ENCODE results near the gene ROPN1L. TPM values are rescaled to one million over a fixed set of nuclear protein-coding genes. Genes with fewer than 3 reads are reported as not detected.

Gene ROPN1L
- total and polyA plus RNA-seq, 10 of the 15 experiments (the other 5 are each of a cell fraction or from before 2014, with no cell fraction given), result 0.07 to 0.38 (median 0.22) TPM; not detected in 6

DNA sequence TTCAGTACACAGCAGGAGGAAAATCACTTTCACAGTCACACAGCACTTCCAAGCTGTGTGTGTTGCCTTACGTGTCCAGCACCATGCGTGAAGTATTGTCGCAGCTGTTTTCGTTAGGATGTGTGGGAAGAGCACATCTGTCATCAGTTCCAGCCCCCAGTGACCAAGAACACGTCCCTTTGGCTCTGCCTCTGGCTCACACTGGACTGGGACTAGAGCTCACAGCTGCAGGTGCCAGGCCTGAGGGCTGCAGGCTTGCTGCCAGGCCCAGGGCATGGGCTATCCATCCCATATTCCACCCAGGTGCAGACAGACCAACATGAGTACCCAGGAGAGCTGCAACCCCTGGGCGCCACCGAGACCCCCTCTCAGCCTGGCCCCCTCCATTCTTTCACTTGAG is 61.6 kb downstream of the ROPN1L start:
- H3K79me2 ChIP-seq (ENCODE audit: control insufficient read depth, insufficient read depth, low read length), result no peaks in the 10 kb centered on the region
- H3K27ac ChIP-seq (ENCODE audit: control insufficient read depth, insufficient read depth), result no peak overlapping the region
- peaks cover 5% of the 10 kb centered on the region for H3K4me1 ChIP-seq (ENCODE audit: control insufficient read depth, insufficient read depth, low read length)
- H3K27me3 ChIP-seq (replicated peaks in 1 of 2; ENCODE audit: control insufficient read depth in 2 of 2, insufficient read depth in 2 of 2, low read length in 1 of 2), result no peaks in the 10 kb centered on the region
- no peak overlapping the region for H2AFZ ChIP-seq (ENCODE audit: control insufficient read depth, low read depth, low read length)
- ChIA-PET CTCF (interaction anchor here (0.5 to 1.6 kb wide), 3 partner anchors 12 to 124 kb away, joined by 3 to 5 read pairs (median 4); no protein-coding TSS in a partner anchor), RAD21 (ENCODE audit: unreplicated experiment) (no interaction called here), POLR2A (no interaction called here), SMC1A (ENCODE audit: uncharacterized antibody, unreplicated experiment) (interaction anchor here (0.8 kb wide), 1 partner anchor 54 kb away, joined by 3 read pairs; no protein-coding TSS in a partner anchor)
- no peak overlapping the region for H3K4me3 ChIP-seq
- no peak overlapping the region for H3K9ac ChIP-seq (ENCODE audit: control insufficient read depth, insufficient read depth, low read length)
- no TSS peak for BruUV-seq (replicated peaks)
- ATAC-seq (no peak), FAIRE-seq (no peak), DNase-seq (ENCODE audit: low read depth, low spot score) (no peak)
- H3K36me3 ChIP-seq (ENCODE audit: control insufficient read depth in 2 of 2, insufficient read depth in 2 of 2, low read length in 1 of 2), result no peaks in the 10 kb centered on the region
- no peaks in the 10 kb centered on the region for H3K9me3 ChIP-seq (replicated peaks; ENCODE audit: control insufficient read depth, insufficient read depth, low read length)
- no peak overlapping the region for H3K4me2 ChIP-seq (ENCODE audit: control insufficient read depth, insufficient read depth)
- no peaks in the 10 kb centered on the region for H4K20me1 ChIP-seq (ENCODE audit: control insufficient read depth, insufficient read depth)
- 82% methylated on average over 7 of the region's 7 CpGs for WGBS (ENCODE audit: insufficient coverage, insufficient replicate concordance, low lambda C conversion rate, missing lambda C conversion rate)
- in situ Hi-C loops (cut with MboI), result no loop called here
- intact Hi-C loops (cut with micrococcal nuclease; ENCODE audit: unreplicated experiment), result no loop called here
- no peak for TF ChIP-seq SP1 (IDR thresholded peaks at IDR 0.05; ENCODE audit: low read depth, low read length)
- TF ChIP-seq EGR1 (IDR thresholded peaks at IDR 0.05; ENCODE audit: borderline replicate concordance in 1 of 2, low read depth in 2 of 2, low read length in 2 of 2), result no peak
- TF ChIP-seq, protein P1, sequence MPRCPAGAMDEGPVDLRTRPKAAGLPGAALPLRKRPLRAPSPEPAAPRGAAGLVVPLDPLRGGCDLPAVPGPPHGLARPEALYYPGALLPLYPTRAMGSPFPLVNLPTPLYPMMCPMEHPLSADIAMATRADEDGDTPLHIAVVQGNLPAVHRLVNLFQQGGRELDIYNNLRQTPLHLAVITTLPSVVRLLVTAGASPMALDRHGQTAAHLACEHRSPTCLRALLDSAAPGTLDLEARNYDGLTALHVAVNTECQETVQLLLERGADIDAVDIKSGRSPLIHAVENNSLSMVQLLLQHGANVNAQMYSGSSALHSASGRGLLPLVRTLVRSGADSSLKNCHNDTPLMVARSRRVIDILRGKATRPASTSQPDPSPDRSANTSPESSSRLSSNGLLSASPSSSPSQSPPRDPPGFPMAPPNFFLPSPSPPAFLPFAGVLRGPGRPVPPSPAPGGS (IDR thresholded peaks at IDR 0.05; ENCODE audit: borderline replicate concordance, insufficient read depth, low read depth, low read length, poor library complexity, severe bottlenecking), result no peak
- no peak for TF ChIP-seq ZNF622 (IDR thresholded peaks at IDR 0.05)
- TF ChIP-seq DPF2 (IDR thresholded peaks at IDR 0.05), result no peak
- TF ChIP-seq, protein P2, sequence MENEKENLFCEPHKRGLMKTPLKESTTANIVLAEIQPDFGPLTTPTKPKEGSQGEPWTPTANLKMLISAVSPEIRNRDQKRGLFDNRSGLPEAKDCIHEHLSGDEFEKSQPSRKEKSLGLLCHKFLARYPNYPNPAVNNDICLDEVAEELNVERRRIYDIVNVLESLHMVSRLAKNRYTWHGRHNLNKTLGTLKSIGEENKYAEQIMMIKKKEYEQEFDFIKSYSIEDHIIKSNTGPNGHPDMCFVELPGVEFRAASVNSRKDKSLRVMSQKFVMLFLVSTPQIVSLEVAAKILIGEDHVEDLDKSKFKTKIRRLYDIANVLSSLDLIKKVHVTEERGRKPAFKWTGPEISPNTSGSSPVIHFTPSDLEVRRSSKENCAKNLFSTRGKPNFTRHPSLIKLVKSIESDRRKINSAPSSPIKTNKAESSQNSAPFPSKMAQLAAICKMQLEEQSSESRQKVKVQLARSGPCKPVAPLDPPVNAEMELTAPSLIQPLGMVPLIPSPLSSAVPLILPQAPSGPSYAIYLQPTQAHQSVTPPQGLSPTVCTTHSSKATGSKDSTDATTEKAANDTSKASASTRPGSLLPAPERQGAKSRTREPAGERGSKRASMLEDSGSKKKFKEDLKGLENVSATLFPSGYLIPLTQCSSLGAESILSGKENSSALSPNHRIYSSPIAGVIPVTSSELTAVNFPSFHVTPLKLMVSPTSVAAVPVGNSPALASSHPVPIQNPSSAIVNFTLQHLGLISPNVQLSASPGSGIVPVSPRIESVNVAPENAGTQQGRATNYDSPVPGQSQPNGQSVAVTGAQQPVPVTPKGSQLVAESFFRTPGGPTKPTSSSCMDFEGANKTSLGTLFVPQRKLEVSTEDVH (IDR thresholded peaks at IDR 0.05; ENCODE audit: low read depth, partially characterized antibody), result no peak
- TF ChIP-seq, protein P3, sequence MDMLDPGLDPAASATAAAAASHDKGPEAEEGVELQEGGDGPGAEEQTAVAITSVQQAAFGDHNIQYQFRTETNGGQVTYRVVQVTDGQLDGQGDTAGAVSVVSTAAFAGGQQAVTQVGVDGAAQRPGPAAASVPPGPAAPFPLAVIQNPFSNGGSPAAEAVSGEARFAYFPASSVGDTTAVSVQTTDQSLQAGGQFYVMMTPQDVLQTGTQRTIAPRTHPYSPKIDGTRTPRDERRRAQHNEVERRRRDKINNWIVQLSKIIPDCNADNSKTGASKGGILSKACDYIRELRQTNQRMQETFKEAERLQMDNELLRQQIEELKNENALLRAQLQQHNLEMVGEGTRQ (IDR thresholded peaks at IDR 0.05; ENCODE audit: borderline replicate concordance, low read depth, low read length), result no peak
- TF ChIP-seq NRF1 (conservative IDR thresholded peaks at IDR 0.05; ENCODE audit: low read depth, low read length), result no peak
- no peak for TF ChIP-seq BACH1 (IDR thresholded peaks at IDR 0.05; ENCODE audit: borderline replicate concordance)
- no peak for TF ChIP-seq RCOR1 (conservative IDR thresholded peaks at IDR 0.05; ENCODE audit: low read depth, low read length)
- TF ChIP-seq, protein P4, sequence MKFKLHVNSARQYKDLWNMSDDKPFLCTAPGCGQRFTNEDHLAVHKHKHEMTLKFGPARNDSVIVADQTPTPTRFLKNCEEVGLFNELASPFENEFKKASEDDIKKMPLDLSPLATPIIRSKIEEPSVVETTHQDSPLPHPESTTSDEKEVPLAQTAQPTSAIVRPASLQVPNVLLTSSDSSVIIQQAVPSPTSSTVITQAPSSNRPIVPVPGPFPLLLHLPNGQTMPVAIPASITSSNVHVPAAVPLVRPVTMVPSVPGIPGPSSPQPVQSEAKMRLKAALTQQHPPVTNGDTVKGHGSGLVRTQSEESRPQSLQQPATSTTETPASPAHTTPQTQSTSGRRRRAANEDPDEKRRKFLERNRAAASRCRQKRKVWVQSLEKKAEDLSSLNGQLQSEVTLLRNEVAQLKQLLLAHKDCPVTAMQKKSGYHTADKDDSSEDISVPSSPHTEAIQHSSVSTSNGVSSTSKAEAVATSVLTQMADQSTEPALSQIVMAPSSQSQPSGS (IDR thresholded peaks at IDR 0.05; ENCODE audit: low read length), result no peak
- TF ChIP-seq, protein P5, sequence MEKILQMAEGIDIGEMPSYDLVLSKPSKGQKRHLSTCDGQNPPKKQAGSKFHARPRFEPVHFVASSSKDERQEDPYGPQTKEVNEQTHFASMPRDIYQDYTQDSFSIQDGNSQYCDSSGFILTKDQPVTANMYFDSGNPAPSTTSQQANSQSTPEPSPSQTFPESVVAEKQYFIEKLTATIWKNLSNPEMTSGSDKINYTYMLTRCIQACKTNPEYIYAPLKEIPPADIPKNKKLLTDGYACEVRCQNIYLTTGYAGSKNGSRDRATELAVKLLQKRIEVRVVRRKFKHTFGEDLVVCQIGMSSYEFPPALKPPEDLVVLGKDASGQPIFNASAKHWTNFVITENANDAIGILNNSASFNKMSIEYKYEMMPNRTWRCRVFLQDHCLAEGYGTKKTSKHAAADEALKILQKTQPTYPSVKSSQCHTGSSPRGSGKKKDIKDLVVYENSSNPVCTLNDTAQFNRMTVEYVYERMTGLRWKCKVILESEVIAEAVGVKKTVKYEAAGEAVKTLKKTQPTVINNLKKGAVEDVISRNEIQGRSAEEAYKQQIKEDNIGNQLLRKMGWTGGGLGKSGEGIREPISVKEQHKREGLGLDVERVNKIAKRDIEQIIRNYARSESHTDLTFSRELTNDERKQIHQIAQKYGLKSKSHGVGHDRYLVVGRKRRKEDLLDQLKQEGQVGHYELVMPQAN (conservative IDR thresholded peaks at IDR 0.05), result no peak
- TF ChIP-seq CBX5 (IDR thresholded peaks at IDR 0.05; ENCODE audit: low read depth), result no peak
- no peak for TF ChIP-seq SMAD1 (IDR thresholded peaks at IDR 0.05; ENCODE audit: low read depth, partially characterized antibody)

Measured in GM12878 (cell line).